Activated CD4-positive, CD25-positive, alpha-beta regulatory T cell (primary cell): ENCODE results near the gene KAT6B.
"Not testable (repeated sequence)": the region's sequence is repeated elsewhere in the genome, so short reads cannot be mapped to it uniquely, and the experiment has no call there.

Experiments
- DNase-seq, 4 experiments: peaks; one replicate each; lab custom pipeline; 2025; lab: John Stamatoyannopoulos, UW

Gene KAT6B

DNA sequence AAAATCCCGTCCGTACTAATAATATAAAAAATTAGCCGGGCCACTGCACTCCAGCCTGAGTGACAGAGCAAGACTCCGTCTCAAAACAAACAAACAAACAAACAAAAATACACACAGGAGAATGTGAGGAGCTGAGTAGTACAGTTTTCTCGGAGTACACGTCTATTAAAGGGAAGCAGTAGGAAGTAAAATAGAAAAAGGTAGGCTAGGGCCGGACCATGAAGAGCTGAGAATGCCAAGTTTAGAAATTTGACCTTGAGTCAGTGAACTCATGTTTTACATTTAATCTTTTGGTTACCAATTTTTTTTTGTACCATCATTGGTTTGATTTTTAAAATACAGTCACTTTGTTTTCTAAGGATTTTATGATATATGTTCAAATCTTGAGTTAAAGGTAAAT is 64.1 kb downstream of the KAT6B start:
- no peak for DNase-seq

DNA sequence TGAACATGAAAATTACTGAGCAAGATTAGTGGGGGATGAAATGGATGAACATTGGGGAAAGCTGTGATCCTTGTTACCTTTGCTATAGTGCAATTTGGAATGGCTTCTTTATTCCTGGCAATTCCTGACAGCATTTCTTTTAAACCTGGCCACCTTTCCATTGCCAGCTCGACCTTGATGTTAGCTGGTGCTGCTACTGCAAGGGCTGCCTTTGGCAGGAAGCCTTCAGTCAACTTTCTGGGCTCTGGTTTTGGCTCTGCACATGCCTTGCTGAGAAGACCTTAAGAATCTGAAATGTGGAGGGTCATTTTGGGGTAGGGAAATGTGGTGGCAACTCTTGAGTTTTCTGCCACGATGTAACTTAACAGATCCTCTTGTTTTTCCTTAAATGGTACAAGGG is 64.7 kb downstream of the KAT6B start:
- no peak for DNase-seq

DNA sequence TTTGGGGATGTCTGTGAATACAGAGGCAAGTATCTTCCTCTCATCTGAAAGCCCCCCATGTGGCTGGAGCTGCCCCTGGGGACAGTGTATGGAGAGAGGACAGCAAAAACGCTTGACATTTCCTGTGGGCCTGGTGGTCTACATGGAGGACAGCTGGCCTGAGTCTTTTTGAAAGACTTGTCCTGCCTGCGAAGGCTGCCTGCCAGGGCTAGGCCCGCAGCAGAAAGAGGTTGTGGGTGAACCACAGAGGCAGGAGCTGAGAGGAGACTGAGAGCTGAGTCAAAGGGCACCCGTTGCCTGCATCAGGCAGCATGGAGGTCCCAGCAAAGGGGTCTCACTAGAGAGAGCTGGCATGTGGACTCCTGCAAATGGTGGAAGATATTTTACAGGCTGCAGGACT is 66.4 kb downstream of the KAT6B start:
- no peak for DNase-seq

DNA sequence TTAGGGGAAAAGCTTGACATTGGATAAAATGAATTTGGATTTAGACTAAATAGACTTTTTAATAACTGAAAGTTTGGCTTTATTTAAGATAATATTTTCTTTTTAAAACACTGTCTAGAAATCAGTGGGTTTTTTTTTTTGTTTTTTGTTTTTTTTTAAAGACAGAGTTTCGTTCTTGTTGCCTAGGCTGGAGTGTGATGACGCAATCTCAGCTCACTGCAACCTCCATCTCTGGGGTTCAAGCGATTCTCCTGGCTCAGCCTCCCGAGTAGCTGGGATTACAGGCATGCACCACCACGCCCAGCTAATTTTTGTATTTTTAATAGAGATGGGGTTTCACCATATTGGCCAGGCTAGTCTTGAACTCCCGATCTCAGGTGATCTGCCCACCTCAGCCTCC is 66.9 kb downstream of the KAT6B start:
- DNase-seq, result not testable (repeated sequence)

DNA sequence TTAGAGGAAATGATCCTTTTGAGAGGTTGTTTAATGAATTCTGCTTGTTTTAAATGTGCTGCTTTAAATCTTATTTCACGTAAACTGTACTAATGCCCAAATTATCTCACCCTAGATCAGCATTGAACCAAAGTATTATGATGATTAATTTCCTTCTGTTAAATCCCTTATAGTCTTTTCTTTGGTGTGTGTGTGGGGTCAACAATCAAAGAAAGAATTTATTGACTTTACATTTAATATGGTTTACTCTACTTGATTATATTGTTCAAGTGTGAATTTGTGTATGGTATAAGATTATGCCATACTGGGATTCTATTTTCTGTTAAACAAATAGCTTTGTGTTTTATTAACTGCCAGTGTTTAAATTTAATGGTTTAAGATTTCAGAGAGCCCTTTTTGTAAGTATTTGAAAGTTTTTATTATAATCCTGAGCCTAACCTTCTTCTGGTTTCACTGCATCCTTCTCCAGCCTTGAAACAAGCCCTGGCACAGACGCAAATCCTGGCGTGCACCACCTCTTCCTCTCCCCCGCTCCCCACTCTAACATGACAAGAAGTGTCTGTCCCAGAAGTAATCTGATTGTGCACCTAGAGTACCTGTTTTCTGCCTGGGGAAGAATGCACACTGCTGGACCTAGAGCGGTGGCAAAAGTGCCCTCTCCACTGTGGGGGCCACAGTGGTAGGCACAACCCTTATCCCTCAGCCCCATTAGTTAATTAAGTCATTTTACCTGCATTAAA is 70.6 kb downstream of the KAT6B start:
- no peak for DNase-seq

DNA sequence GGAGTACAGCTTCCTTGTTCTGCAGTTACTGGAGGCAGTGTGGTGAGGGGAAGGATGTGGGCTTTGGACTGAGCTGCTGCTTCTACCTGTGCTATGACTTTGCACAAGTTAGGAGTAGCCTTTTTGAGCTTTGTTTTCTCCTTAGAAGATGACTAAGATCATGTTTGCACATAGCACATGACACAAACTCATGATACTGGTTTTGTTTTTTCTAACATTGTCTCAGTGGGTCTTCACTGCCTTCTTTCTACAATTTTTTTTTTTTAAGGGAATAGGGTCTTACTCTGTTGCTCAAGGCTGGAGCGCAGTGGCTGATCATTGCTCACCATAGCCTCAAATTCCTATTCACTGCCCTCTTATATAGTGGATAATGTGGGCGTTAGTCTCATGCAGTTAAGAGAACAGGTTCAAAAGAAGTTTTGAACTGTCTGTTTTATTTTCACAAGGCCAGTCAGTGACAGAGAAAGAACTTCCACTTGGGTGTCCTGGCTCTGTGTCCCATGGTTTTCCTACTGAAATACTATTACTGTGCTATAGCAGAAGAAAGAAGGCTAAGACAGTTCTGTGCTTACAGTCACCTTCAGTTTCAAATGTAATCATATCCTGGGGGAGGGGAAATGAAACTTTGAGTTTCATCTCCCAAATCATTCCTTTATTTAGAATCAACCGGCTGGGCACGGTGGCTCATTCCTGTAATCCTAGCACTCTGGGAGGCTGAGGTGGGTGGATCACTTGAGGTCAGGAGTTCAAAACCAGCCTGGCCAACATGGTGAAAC is 72.0 kb downstream of the KAT6B start:
- peak in 1 of 4 experiments; percentile 1 for DNase-seq

DNA sequence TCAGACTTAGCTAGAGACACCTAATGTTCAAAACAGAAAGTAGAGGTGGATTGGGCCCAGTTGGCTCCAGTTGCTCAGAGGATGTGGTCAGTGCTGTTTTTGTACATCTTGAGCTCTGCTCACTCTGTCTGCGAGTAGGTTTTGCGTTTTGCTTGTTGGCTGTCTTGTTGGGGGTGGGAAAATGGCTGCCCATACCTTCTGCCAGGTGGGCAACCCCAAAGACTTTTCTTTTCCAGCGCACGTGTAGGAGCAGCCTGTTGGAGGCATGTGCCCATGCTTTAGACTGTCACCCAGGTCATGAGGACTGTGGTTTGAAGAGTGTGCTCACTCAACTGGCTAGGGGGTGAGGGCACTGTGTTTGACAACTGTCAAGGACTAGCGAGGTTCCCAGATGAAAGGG is 73.9 kb downstream of the KAT6B start:
- DNase-seq, result peak in 2 of 4 experiments; percentile 5 to 6

DNA sequence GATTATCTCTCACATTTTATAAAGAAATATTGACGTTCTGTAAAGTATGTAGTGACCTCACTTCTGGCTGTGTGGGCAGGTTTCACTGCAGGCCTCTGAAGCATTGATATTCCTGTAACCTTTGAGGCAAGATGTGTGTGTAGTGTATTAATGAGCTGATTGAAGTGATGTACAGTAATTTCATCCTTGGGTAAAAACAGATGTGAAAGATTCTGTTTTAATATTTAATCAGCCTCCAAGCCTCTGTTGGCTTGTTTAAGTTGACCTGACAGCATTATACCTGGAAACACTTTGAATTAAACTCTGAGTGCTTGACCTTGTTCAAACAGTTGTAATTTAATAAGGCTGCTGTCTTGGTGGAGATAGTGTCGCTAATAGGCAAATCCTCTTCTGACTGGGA is 74.9 kb downstream of the KAT6B start:
- no peak for DNase-seq

DNA sequence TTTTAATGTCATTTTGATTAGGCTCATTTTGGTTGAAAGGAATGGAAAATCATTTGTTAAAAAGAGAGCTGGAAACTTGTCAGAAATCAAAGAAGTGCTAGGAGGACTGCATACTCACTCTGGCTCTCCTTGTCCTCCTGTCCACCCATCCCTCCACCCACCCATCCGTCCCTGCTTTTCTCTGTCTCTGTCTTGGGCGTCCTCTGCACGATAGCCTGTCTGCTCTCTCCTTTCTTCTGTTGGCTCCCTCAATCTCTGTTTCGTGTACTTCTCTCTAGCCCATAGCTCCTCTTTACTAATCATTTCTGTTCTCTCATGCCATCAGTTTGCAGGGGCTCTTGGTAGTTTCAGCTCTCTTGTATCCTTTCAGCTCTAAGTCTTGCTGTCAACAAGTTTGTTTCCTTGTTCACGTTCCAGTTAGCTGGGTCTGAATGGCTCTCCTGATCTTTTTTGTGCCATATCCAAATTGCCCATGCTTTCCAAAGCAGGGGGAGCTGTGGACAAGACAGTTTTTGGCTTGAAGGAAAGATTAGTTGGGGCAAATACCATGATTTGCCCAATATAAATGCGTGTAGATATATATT is 75.6 kb downstream of the KAT6B start:
- no peak for DNase-seq

DNA sequence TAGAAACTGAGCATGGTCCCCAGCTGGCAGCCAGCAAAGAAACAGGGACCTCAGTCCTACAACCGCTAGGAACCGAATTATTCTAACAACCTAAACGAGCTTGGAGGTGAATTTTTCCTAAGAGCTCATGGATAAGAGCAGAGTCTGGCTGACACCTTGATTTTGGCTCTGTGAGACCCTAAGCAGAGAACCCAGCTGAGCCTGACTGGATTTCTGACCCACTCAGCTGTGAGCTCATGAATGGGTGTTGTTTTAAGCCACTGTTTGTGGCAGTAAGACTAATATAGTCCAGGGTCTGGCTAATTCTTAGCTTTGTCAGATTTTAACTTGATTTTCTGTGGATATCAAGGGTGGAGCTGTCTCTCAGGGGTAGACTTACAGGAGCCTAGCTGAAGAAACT is 77.1 kb downstream of the KAT6B start:
- DNase-seq, result no peak

DNA sequence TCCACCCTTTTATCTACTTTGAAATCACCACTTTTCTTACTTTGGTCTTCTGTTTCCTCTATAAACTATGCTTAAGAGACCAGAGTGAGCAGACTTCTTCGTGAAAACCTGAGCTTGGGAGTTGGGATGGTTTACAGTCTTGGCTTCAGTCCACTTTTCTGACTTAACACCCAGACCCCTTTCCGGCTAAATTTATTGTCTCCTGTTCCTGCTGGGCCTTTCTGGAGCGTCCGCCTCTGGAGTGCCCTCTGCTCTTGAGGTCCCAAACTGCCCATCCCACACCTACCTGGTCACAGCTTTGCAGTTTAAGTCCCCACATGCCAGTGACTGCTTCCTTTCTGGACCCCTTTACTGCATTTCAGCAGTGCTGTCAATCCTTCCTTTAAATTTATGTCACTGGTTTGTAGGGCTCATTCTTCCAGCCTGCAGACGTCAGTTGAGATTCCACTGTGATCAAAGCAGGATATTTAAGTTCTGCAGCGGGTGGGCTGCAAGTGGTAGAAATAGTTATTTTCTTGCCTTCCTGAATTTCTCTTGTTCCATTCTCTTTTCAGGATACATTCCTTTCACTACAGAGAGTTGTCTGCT is 80.3 kb downstream of the KAT6B start:
- no peak for DNase-seq

DNA sequence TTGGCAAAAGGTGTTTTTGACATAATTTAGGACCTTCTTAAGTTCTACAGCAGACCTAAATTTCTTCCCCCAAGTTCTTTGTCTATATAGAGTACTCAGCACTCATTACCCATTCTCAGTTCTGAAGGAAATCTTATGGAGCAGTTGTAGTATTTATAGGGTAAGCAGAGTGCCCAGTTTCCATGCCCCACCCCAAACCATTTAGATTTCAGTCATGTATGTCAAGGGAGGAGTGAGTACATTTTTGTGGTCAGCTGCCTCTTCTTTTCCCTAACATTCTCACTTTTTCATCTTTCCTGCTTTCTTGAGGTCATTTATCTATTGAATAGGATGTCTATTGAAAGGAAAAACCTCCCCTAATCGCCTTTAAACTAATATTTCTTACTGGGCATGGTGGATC is 83.3 kb downstream of the KAT6B start:
- no peak for DNase-seq

DNA sequence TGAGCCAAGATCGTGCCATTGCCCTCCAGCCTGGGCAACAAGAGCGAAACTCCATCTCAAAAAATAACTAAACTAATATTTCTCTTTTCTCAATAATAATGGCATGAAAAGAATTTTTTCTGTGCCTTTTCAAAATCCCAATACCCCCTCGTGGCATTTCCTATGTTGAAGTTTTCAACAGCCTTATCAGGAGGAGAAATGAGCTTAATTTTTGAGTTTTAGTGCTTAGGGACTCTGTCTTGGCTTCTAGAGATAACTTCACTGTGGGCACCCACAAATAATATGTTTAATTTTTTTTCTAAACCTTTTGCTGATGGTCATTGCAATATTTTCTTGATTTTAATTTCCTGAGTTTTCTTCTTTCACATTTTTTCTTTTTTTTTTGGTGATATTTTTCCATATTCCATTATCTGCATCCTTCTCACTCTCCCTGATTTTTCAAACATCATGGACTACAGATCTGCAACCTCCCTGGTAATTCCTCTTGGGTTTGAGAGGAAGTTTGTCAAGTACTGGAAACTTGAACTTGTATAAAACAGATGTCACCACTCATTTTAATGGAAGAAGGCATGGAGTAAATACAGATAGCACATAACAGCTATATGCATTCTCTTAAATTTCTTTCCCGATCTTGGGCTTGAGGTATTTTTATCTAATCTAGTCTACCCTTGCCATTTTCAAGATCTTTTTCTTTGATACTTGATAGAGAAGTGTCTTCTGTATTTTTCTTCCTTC is 84.0 kb downstream of the KAT6B start:
- no peak for DNase-seq

DNA sequence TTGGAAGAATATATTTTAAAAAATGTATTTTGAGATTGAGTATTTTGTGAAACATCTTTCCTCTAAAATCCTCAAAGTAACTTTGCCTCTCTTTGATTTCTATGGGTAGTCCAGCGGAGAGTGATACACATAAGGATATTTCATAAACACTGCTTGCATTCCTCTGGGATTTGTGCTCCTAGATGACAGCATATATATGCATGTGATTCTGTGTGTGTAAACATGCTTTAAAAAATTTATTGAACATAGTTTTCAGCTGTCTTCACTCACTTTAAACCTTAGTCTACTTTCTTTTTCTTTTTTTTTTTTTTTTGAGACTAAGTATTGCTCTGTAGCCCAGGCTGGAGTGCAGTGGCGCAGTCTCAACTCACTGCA is 84.6 kb downstream of the KAT6B start:
- DNase-seq, result no peak

DNA sequence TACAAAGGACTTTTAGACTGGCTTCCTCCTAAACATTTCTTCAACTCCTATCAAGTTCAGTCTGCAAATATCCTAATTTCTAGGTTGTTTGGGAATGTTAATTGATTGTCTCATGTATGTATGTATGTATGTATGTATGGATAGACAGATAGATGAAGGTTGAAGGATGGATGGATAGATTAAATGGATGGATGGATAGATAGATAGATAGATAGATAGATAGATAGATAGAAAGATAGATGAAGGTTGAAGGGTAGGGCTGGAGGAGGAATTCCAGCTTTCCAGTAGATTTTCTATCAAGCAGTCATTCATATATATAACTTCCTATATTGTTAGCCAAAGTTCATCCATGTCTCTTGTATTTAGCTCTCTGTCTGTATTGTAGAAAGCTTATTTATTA is 85.8 kb downstream of the KAT6B start:
- DNase-seq, result no peak

DNA sequence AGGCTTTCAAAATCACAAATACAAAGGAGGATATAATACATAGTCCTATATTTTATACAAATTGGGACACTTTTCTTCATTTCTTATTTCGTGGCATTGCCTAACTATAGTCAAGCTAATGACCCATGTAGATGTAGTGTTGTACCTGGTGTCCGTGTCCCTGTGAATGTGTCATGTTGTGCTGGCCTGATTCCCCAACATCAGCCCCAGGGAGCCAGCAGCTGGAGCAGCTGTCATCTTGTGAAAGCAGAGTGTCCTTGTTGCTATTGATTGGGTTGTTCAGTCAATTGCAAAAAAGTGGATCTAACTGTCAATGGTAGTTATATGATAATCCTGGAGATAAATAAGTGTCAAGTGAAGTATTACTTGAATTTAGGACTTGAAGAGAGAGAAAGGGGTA is 86.3 kb downstream of the KAT6B start:
- no peak for DNase-seq

DNA sequence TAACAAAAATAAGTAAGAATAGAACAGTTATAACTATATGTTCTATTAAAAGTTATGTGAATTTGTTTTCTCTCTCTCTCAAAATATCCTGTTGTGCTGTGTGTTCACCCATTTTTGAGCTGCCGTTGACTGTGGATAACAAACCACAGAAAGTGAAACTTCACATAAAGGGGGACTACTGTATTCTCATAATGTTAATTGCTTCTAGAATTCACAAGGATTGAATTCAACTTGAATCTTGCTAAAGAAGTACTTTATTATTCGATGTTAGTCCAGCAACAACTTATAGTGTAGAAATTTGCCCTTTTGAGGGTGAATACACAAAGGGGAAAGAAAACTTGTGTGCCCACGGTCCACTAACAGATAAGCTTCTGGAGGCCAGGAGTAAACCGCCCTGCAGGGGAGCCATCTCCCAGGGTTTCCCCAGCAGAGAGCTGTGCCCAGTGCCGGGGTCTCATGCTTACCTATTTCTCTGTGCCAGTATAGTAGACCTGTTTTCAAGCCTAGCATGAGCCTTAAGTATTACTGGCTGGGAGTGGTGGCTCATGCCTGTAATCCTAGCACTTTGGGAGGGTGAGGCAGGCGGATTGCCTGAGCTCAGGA is 87.1 kb downstream of the KAT6B start:
- DNase-seq, result no peak

DNA sequence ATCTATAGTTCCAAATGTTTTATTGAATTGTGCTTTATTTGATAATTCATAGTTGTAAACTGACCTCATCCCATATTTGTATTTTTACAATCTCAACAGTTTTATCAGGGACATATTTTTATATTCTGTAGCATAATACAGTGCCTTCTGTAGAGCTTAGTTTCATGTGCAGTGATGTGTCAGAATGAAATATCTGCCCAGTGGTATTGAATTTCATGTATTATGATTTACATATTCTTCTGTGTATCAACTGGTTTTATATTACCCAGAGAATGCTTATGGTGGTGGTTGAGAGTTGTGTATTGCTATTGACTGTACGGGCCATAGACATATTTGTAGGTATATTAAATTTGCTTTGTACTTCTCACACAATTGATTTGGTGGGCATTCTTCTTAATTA is 89.9 kb downstream of the KAT6B start:
- DNase-seq, result no peak

DNA sequence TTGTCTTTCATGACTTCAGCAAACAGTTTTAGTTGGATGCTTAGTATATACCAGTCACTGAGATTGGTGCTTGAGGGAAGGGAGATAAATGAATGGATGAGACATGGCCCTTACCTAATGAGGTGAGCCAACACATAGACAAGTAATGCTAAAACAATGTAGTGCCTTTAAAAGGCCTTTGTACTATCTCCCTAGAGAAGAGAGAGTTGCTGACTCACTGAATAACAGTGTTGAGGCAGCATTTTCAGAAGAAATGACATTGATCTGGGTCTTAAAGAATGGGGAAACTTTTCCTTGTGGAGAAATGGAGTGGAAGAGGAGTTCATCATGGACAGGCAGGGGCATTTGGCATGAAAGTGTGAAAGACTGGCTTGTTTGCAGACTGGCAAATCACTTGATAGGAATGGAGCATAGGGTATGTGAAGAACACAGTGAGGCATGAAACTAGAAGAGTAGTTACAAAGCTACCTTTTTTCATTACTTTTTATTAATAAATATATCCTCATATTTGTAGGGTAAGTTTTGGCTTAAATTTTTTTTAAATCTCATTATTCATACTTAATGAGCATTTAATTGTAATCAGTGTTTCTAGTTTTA is 91.2 kb downstream of the KAT6B start:
- DNase-seq, result no peak

DNA sequence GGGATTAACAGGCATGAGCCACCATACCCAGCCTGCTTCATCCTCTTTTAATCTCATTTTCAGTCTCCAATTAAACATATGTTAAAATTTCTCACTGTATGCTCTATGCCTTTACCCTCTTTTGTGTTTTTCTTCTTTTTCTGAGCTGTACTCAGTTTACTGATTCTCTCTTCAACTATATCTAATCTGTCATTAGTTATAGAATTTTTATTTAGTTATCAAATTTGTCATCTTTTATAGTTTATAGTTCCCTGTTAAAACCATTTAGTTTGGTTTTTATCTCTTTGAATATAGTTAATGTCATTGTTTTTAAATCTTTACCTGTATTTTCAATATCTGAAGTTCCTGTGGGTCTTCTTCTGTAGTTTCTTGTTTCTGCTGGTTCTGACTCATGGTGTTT is 93.3 kb downstream of the KAT6B start:
- DNase-seq, result no peak

DNA sequence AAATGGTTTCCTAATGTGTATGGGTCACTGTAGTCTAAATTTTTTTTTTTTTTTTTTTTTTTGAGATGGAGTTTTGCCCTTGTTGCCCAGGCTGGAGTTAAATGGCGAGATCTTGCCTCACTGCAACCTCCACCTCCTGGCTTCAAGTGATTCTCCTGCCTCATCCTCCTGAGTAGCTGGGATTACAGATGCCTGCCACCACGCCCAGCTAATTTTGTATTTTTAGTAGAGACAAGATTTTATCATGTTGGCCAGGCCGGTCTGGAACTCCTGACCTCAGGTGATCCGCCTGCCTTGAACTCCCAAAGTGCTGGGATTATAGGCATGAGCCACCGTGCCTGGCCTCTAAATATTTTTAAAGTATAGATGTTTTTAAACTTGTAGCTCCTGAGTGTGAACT is 94.7 kb downstream of the KAT6B start:
- DNase-seq, result not testable (repeated sequence)
